Activated T-cell treated with anti-CD3 and anti-CD28 coated beads, Interleukin-2, amount 50 U/mL, for 72 hours (primary cell): ENCODE data around the gene TTC33. TPM values are rescaled to one million over a fixed set of nuclear protein-coding genes. Genes with fewer than 3 reads are reported as not detected.

Experiments used
- ATAC-seq, 2 donors: fragments of 150-1000 bp; cut with Tn5 transposase; replicated peaks in 1 of 2; 2 replicates each; pipeline ENCODE4 v1.10.0; 2021; ENCODE audit warnings: moderate library complexity in 2 of 2, mild to moderate bottlenecking in 1 of 2
- DNase-seq, 2 donors: peaks; one replicate each; pipeline ENCODE4 v3.0.0; 2021 to 2022; ENCODE audit warnings: mixed read lengths in 1 of 2
- H3K27ac Mint-ChIP-seq: one replicate; pipeline ENCODE4 v1.8.0; 2022; ENCODE audit warnings: mild to moderate bottlenecking, moderate library complexity, mixed read lengths
- H3K27me3 Mint-ChIP-seq: one replicate; pipeline ENCODE4 v1.8.0; 2022; ENCODE audit warnings: low read depth, mixed read lengths
- H3K36me3 Mint-ChIP-seq, 2 donors: one replicate each; pipeline ENCODE4 v1.8.0; 2022; ENCODE audit warnings: mixed read lengths in 2 of 2, mild to moderate bottlenecking in 1 of 2; ENCODE audit not compliant: insufficient read depth in 2 of 2
- H3K4me1 Mint-ChIP-seq: one replicate; pipeline ENCODE4 v1.8.0; 2022; ENCODE audit warnings: low read depth, mixed read lengths
- H3K4me3 Mint-ChIP-seq, 2 donors: one replicate each; pipeline ENCODE4 v1.8.0; 2022; ENCODE audit warnings: mild to moderate bottlenecking in 2 of 2, mixed read lengths in 2 of 2, moderate library complexity in 2 of 2
- H3K9me3 Mint-ChIP-seq, 2 donors: one replicate each; pipeline ENCODE4 v1.8.0; 2022; ENCODE audit warnings: mixed read lengths in 2 of 2
- total RNA-seq, 2 donors: library from RNA; stranded (reverse); gene quantifications; one replicate each; pipeline ENCODE4 v1.2.3, GENCODE V29; 2022

TTC33 gene
- total RNA-seq, 2 donors from 2014 or later = 29.4 to 33.5 TPM

GRCh38 chr5:40502736-40503135 is 253.0 kb downstream of the TTC33 start:
- no peak overlapping the region for H3K27ac Mint-ChIP-seq

GRCh38 chr5:40501711-40502444 is 253.9 kb downstream of the TTC33 start:
- Mint-ChIP-seq H3K9me3 (no peaks in the 10 kb centered on the region), H3K36me3 (no peaks in the 10 kb centered on the region), H3K27me3 (no peaks in the 10 kb centered on the region), H3K4me3 (no peak overlapping the region), H3K4me1 (peaks cover 32% of the 10 kb centered on the region), H3K27ac (no peak overlapping the region)
- no peak for ATAC-seq
- DNase-seq = no peak

More at GRCh38 chr5:40502736-40503135, 253.0 kb downstream of the TTC33 start:
- Mint-ChIP-seq H3K36me3 (no peaks in the 10 kb centered on the region), H3K27me3 (no peaks in the 10 kb centered on the region), H3K4me1 (peaks cover 28% of the 10 kb centered on the region), H3K9me3 (no peaks in the 10 kb centered on the region), H3K4me3 (no peak overlapping the region)
- ATAC-seq (no peak), DNase-seq (no peak)

GRCh38 chr5:40499518-40500273 is 256.1 kb downstream of the TTC33 start:
- no peaks in the 10 kb centered on the region for H3K27me3 Mint-ChIP-seq
- H3K27ac Mint-ChIP-seq = no peak overlapping the region

GRCh38 chr5:40499007-40499406 is 256.8 kb downstream of the TTC33 start:
- peak in 1 of 2 donors; percentile 15 for ATAC-seq
- Mint-ChIP-seq H3K4me3 (no peak overlapping the region), H3K27me3 (no peaks in the 10 kb centered on the region), H3K36me3 (peaks cover under 1% of the 10 kb centered on the region in 2 donors), H3K27ac (no peak overlapping the region), H3K9me3 (peaks cover under 1% of the 10 kb centered on the region in 2 donors), H3K4me1 (peaks cover 38% of the 10 kb centered on the region)
- DNase-seq = no peak

More at GRCh38 chr5:40499518-40500273, 256.1 kb downstream of the TTC33 start:
- Mint-ChIP-seq H3K4me1 (peaks cover 34% of the 10 kb centered on the region), H3K36me3 (no peaks in the 10 kb centered on the region), H3K9me3 (no peaks in the 10 kb centered on the region), H3K4me3 (no peak overlapping the region)
- DNase-seq (no peak), ATAC-seq (peak; percentile 25 to 42)

- ATAC-seq (peak; percentile 80 to 84), DNase-seq (no peak)
- no peaks in the 10 kb centered on the region for H3K27me3 Mint-ChIP-seq
- peaks cover 35% of the 10 kb centered on the region for H3K4me1 Mint-ChIP-seq
- H3K36me3 Mint-ChIP-seq = peaks cover 3 to 8% of the 10 kb centered on the region in 2 donors
- no peak overlapping the region for H3K4me3 Mint-ChIP-seq
- H3K27ac Mint-ChIP-seq = no peak overlapping the region
- peaks cover 6 to 7% of the 10 kb centered on the region in 2 donors for H3K9me3 Mint-ChIP-seq
These were observed 258.2 kb downstream of the TTC33 start for GRCh38 chr5:40497573-40497972.

GRCh38 chr5:40495237-40495635 is 260.5 kb downstream of the TTC33 start:
- H3K36me3 Mint-ChIP-seq = peaks cover 3 to 11% of the 10 kb centered on the region in 2 donors
- H3K27me3 Mint-ChIP-seq = no peaks in the 10 kb centered on the region
- DNase-seq = no peak
- no peak for ATAC-seq
- peaks cover 6 to 7% of the 10 kb centered on the region in 2 donors for H3K9me3 Mint-ChIP-seq
- H3K4me1 Mint-ChIP-seq = peaks cover 54% of the 10 kb centered on the region
- H3K4me3 Mint-ChIP-seq = no peak overlapping the region
- H3K27ac Mint-ChIP-seq = no peak overlapping the region

- DNase-seq (no peak), ATAC-seq (no peak)
- peaks cover 3 to 11% of the 10 kb centered on the region in 2 donors for H3K36me3 Mint-ChIP-seq
- H3K27ac Mint-ChIP-seq = no peak overlapping the region
- peak overlapping the region in 1 of 2 donors; percentile 16 for H3K4me3 Mint-ChIP-seq
- peaks cover 6 to 7% of the 10 kb centered on the region in 2 donors for H3K9me3 Mint-ChIP-seq
- H3K27me3 Mint-ChIP-seq = no peaks in the 10 kb centered on the region
- peaks cover 59% of the 10 kb centered on the region for H3K4me1 Mint-ChIP-seq
These were observed 261.0 kb downstream of the TTC33 start for GRCh38 chr5:40494631-40495236.

GRCh38 chr5:40492056-40492455 is 263.7 kb downstream of the TTC33 start:
- H3K9me3 Mint-ChIP-seq = peaks cover 6 to 7% of the 10 kb centered on the region in 2 donors
- no peak overlapping the region for H3K27ac Mint-ChIP-seq
- no peaks in the 10 kb centered on the region for H3K27me3 Mint-ChIP-seq
- H3K4me3 Mint-ChIP-seq = peak overlapping the region in 1 of 2 donors; percentile 2
- H3K4me1 Mint-ChIP-seq = peaks cover 78% of the 10 kb centered on the region
- no peak for DNase-seq
- ATAC-seq = no peak
- H3K36me3 Mint-ChIP-seq = peaks cover 3 to 11% of the 10 kb centered on the region in 2 donors

- Mint-ChIP-seq H3K4me3 (peak overlapping the region in 1 of 2 donors; percentile 2), H3K36me3 (peaks cover 3 to 11% of the 10 kb centered on the region in 2 donors), H3K27ac (no peak overlapping the region), H3K27me3 (no peaks in the 10 kb centered on the region), H3K4me1 (peaks cover 78% of the 10 kb centered on the region), H3K9me3 (peaks cover 6 to 7% of the 10 kb centered on the region in 2 donors)
- ATAC-seq (no peak), DNase-seq (no peak)
These were observed 264.1 kb downstream of the TTC33 start for GRCh38 chr5:40491644-40492043.

- Mint-ChIP-seq H3K4me1 (peaks cover 84% of the 10 kb centered on the region), H3K27ac (peak overlapping the region; percentile 91), H3K4me3 (peak overlapping the region; percentile 59 to 81), H3K27me3 (no peaks in the 10 kb centered on the region), H3K9me3 (peaks cover 6 to 7% of the 10 kb centered on the region in 2 donors), H3K36me3 (peaks cover 7 to 11% of the 10 kb centered on the region in 2 donors)
- ATAC-seq (peak; percentile 38), DNase-seq (no peak)
These were observed 265.2 kb downstream of the TTC33 start for GRCh38 chr5:40490464-40491111.

GRCh38 chr5:40489421-40489820 is 266.3 kb downstream of the TTC33 start:
- peaks cover 6 to 7% of the 10 kb centered on the region in 2 donors for H3K9me3 Mint-ChIP-seq
- peak in 1 of 2 donors; percentile 21 for ATAC-seq
- DNase-seq = no peak
- peak overlapping the region; percentile 59 for H3K27ac Mint-ChIP-seq
- H3K36me3 Mint-ChIP-seq = peaks cover 8 to 11% of the 10 kb centered on the region in 2 donors
- no peaks in the 10 kb centered on the region for H3K27me3 Mint-ChIP-seq
- peak overlapping the region; percentile 30 to 48 for H3K4me3 Mint-ChIP-seq
- H3K4me1 Mint-ChIP-seq = peaks cover 85% of the 10 kb centered on the region

GRCh38 chr5:40486437-40487275 is 269.1 kb downstream of the TTC33 start:
- H3K27me3 Mint-ChIP-seq = no peaks in the 10 kb centered on the region
- peak; percentile 85 to 87 for ATAC-seq
- peak overlapping the region; percentile 38 to 68 for H3K4me3 Mint-ChIP-seq
- DNase-seq = peak; percentile 69 to 74
- peaks cover 89% of the 10 kb centered on the region for H3K4me1 Mint-ChIP-seq
- H3K36me3 Mint-ChIP-seq = peaks cover 1 to 5% of the 10 kb centered on the region in 2 donors
- peak overlapping the region; percentile 89 for H3K27ac Mint-ChIP-seq
- H3K9me3 Mint-ChIP-seq = no peaks in the 10 kb centered on the region
